Right lobe of liver (tissue), 4 donors: Measurements from ENCODE around the gene TUBA8.

ENCODE experiments used
- POLR2A ChIP-seq: fragments of 450-650 bp; IDR thresholded peaks from one replicate; pipeline ENCODE4 v1.6.1; 2017; ENCODE audit warnings: antibody characterized with exemption, mild to moderate bottlenecking
- TF ChIP-seq, protein P1 (sequence below), 4 donors: fragments of 200-600 bp in 3 of 4; fragments of 450-650 bp in 1 of 4; IDR thresholded peaks; one replicate each; pipeline versions ENCODE4 v1.5.1 to v1.8.0; 2016 to 2022; ENCODE audit warnings: antibody characterized with exemption in 4 of 4, mild to moderate bottlenecking in 2 of 4
- donor health status: DM: no; HTN: no; CAD: no.
- donor health status: DM: no; HTN: no; CAD: no.
- donor health status: DM: no; HTN: yes; CAD: no.

DNA sequence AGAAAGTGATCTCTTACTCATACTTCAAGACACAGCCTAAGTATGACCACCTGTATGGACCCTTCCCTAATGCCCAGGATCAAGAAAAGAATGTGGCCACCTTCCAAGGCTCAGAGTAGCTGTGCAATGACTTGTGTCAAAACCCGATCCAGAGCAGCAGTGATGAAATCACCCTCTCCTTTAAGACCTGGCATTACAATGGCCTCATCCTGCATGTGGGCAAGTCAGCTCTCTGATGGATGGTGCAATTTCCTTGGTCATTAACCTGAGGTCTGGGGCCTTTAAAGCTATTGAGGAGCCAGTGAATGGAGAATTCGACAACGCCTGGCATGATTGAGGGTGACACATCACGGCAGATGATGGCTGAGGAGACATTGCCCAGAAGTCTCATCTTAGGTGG, 9.1 kb upstream of the TUBA8 start:
- TF ChIP-seq, protein P1, sequence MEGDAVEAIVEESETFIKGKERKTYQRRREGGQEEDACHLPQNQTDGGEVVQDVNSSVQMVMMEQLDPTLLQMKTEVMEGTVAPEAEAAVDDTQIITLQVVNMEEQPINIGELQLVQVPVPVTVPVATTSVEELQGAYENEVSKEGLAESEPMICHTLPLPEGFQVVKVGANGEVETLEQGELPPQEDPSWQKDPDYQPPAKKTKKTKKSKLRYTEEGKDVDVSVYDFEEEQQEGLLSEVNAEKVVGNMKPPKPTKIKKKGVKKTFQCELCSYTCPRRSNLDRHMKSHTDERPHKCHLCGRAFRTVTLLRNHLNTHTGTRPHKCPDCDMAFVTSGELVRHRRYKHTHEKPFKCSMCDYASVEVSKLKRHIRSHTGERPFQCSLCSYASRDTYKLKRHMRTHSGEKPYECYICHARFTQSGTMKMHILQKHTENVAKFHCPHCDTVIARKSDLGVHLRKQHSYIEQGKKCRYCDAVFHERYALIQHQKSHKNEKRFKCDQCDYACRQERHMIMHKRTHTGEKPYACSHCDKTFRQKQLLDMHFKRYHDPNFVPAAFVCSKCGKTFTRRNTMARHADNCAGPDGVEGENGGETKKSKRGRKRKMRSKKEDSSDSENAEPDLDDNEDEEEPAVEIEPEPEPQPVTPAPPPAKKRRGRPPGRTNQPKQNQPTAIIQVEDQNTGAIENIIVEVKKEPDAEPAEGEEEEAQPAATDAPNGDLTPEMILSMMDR (IDR thresholded peaks at IDR 0.05), result no peak
- no peak for TF ChIP-seq POLR2A
